Fibroblast of villous mesenchyme (primary cell): ENCODE data around the gene FGF2. TPM values are rescaled to one million over a fixed set of nuclear protein-coding genes. Genes with fewer than 3 reads are reported as not detected.

Experiments used
- DNase-seq: peaks from one replicate; pipeline ENCODE4 v3.0.0-alpha.2; 2010; ENCODE audit warnings: low read depth
- H3K4me3 ChIP-seq: 2 replicates; pipeline ENCODE4 v1.5.1; 2011; ENCODE audit warnings: low read depth, mild to moderate bottlenecking, low read length
- CTCF ChIP-seq: IDR thresholded peaks from 2 replicates; pipeline ENCODE4 v1.5.1; 2012; ENCODE audit warnings: low read depth, mild to moderate bottlenecking, low read length; ENCODE audit not compliant: insufficient read depth
- total RNA-seq: library from RNA; depleted of rRNA; stranded (reverse); fragments of >200 nt; gene quantifications from 2 replicates; pipeline ENCODE4 v1.2.3, GENCODE V29; 2012

The FGF2 gene
- total RNA-seq, 1 donor: 176 TPM

- no peak for TF ChIP-seq CTCF
- DNase-seq: peak; percentile 58
- H3K4me3 ChIP-seq: peak overlapping the region; percentile 75
Measured at GRCh38 chr4:122826079-122826527, 528 bp upstream of the FGF2 start.

- peak; percentile 42 for DNase-seq
- no peak for TF ChIP-seq CTCF
- H3K4me3 ChIP-seq: peak overlapping the region; percentile 75
Measured at GRCh38 chr4:122827258-122827878, 737 bp downstream of the FGF2 start.

GRCh38 chr4:122827879-122828601 lies 1.4 kb downstream of the FGF2 start:
- TF ChIP-seq CTCF: peak; percentile 32
- DNase-seq: peak; percentile 80
- H3K4me3 ChIP-seq: peak overlapping the region; percentile 75

GRCh38 chr4:122830426-122831095 lies 3.9 kb downstream of the FGF2 start:
- peak; percentile 74 for DNase-seq

GRCh38 chr4:122831515-122832196 lies 5.0 kb downstream of the FGF2 start:
- TF ChIP-seq CTCF: no peak
- peak; percentile 57 for DNase-seq
- no peak overlapping the region for H3K4me3 ChIP-seq

More at GRCh38 chr4:122830426-122831095, 3.9 kb downstream of the FGF2 start:
- no peak for TF ChIP-seq CTCF
- H3K4me3 ChIP-seq: no peak overlapping the region

GRCh38 chr4:122832732-122833131 lies 6.1 kb downstream of the FGF2 start:
- DNase-seq: no peak
- no peak for TF ChIP-seq CTCF
- H3K4me3 ChIP-seq: no peak overlapping the region
